Measurements from ENCODE around the gene LRG1. TPM values are rescaled to one million over a fixed set of nuclear protein-coding genes. Genes with fewer than 3 reads are reported as not detected.
"Not testable (repeated sequence)": the region's sequence is repeated elsewhere in the genome, so short reads cannot be mapped to it uniquely, and the experiment has no call there.

Gene LRG1
- polyA plus RNA-seq, 3 donors from 2014 or later: not detected

- no peak overlapping the region for H3K4me3 Mint-ChIP-seq
Measured at GRCh38 chr19:4550479-4551050, 10.7 kb upstream of the LRG1 start.

GRCh38 chr19:4550018-4550417 is 10.2 kb upstream of the LRG1 start:
- Mint-ChIP-seq H3K27me3 (ENCODE audit: low read depth in 3 of 3) (peaks cover 0 to 7% (median 6%) of the 10 kb centered on the region in 3 donors), H3K27ac (no peak overlapping the region), H3K4me3 (no peak overlapping the region), H3K4me1 (no peaks in the 10 kb centered on the region), H3K36me3 (no peaks in the 10 kb centered on the region), H3K9me3 (no peaks in the 10 kb centered on the region)
- no peak for DNase-seq

More at GRCh38 chr19:4550479-4551050, 10.7 kb upstream of the LRG1 start:
- Mint-ChIP-seq H3K27me3 (ENCODE audit: low read depth in 3 of 3) (peaks cover 0 to 7% (median 5%) of the 10 kb centered on the region in 3 donors), H3K36me3 (no peaks in the 10 kb centered on the region), H3K27ac (no peak overlapping the region), H3K9me3 (no peaks in the 10 kb centered on the region), H3K4me1 (no peaks in the 10 kb centered on the region)
- DNase-seq: no peak

GRCh38 chr19:4548238-4548584 is 8.4 kb upstream of the LRG1 start:
- H3K9me3 Mint-ChIP-seq: no peaks in the 10 kb centered on the region
- no peaks in the 10 kb centered on the region for H3K36me3 Mint-ChIP-seq
- peaks cover 0 to 5% (median 2%) of the 10 kb centered on the region in 3 donors for H3K27me3 Mint-ChIP-seq (ENCODE audit: low read depth in 3 of 3)
- H3K4me1 Mint-ChIP-seq: no peaks in the 10 kb centered on the region
- H3K27ac Mint-ChIP-seq: no peak overlapping the region
- H3K4me3 Mint-ChIP-seq: no peak overlapping the region
- no peak for DNase-seq

GRCh38 chr19:4547303-4548237 is 7.7 kb upstream of the LRG1 start:
- Mint-ChIP-seq H3K27me3 (ENCODE audit: low read depth in 3 of 3) (peaks cover 0 to 5% (median 2%) of the 10 kb centered on the region in 3 donors), H3K4me1 (no peaks in the 10 kb centered on the region), H3K9me3 (no peaks in the 10 kb centered on the region), H3K36me3 (no peaks in the 10 kb centered on the region), H3K4me3 (no peak overlapping the region), H3K27ac (no peak overlapping the region)
- DNase-seq: no peak

- DNase-seq: no peak
- no peaks in the 10 kb centered on the region for H3K36me3 Mint-ChIP-seq
- peaks cover 0 to 3% (median 1%) of the 10 kb centered on the region in 3 donors for H3K27me3 Mint-ChIP-seq (ENCODE audit: low read depth in 3 of 3)
- no peaks in the 10 kb centered on the region for H3K4me1 Mint-ChIP-seq
- H3K9me3 Mint-ChIP-seq: no peaks in the 10 kb centered on the region
- H3K4me3 Mint-ChIP-seq: no peak overlapping the region
- H3K27ac Mint-ChIP-seq: no peak overlapping the region
Measured at GRCh38 chr19:4543842-4544647, 4.2 kb upstream of the LRG1 start.

- Mint-ChIP-seq H3K27ac (no peak overlapping the region), H3K9me3 (no peaks in the 10 kb centered on the region), H3K4me1 (no peaks in the 10 kb centered on the region), H3K4me3 (no peak overlapping the region), H3K27me3 (ENCODE audit: low read depth in 3 of 3) (peaks cover 0 to 3% (median 1%) of the 10 kb centered on the region in 3 donors), H3K36me3 (no peaks in the 10 kb centered on the region)
- DNase-seq: no peak
Measured at GRCh38 chr19:4542896-4543841, 3.3 kb upstream of the LRG1 start.

GRCh38 chr19:4541806-4542145 is 1.9 kb upstream of the LRG1 start:
- H3K36me3 Mint-ChIP-seq; H3K4me1 Mint-ChIP-seq; DNase-seq; H3K9me3 Mint-ChIP-seq; H3K4me3 Mint-ChIP-seq; H3K27me3 Mint-ChIP-seq (ENCODE audit: low read depth in 3 of 3); H3K27ac Mint-ChIP-seq: not testable (repeated sequence)

- no peak for DNase-seq
- Mint-ChIP-seq H3K9me3 (no peaks in the 10 kb centered on the region), H3K4me3 (no peak overlapping the region), H3K27me3 (ENCODE audit: low read depth in 3 of 3) (peaks cover 0 to 4% (median 3%) of the 10 kb centered on the region in 3 donors), H3K36me3 (no peaks in the 10 kb centered on the region), H3K27ac (no peak overlapping the region), H3K4me1 (no peaks in the 10 kb centered on the region)
Measured at GRCh38 chr19:4541114-4541805, 1.4 kb upstream of the LRG1 start.

- Mint-ChIP-seq H3K36me3 (no peaks in the 10 kb centered on the region), H3K9me3 (no peaks in the 10 kb centered on the region), H3K27ac (no peak overlapping the region)
Measured at GRCh38 chr19:4539169-4539692, 605 bp downstream of the LRG1 start.

GRCh38 chr19:4538601-4538954 is 1.3 kb downstream of the LRG1 start:
- Mint-ChIP-seq H3K36me3 (no peaks in the 10 kb centered on the region), H3K27ac (no peak overlapping the region), H3K9me3 (no peaks in the 10 kb centered on the region), H3K4me3 (no peak overlapping the region), H3K27me3 (ENCODE audit: low read depth in 3 of 3) (peaks cover 2 to 6% (median 4%) of the 10 kb centered on the region in 3 donors), H3K4me1 (peaks cover 0 to 2% of the 10 kb centered on the region in 2 donors)
- no peak for DNase-seq

More at GRCh38 chr19:4539169-4539692, 605 bp downstream of the LRG1 start:
- H3K4me3 Mint-ChIP-seq: no peak overlapping the region
- peaks cover 0 to 6% (median 4%) of the 10 kb centered on the region in 3 donors for H3K27me3 Mint-ChIP-seq (ENCODE audit: low read depth in 3 of 3)
- DNase-seq: no peak
- peaks cover 0 to 2% of the 10 kb centered on the region in 2 donors for H3K4me1 Mint-ChIP-seq

GRCh38 chr19:4537953-4538600 is 1.8 kb downstream of the LRG1 start:
- Mint-ChIP-seq H3K9me3 (no peaks in the 10 kb centered on the region), H3K27ac (no peak overlapping the region), H3K4me1 (peaks cover 0 to 2% of the 10 kb centered on the region in 2 donors), H3K27me3 (ENCODE audit: low read depth in 3 of 3) (peaks cover 4 to 6% (median 4%) of the 10 kb centered on the region in 3 donors), H3K4me3 (no peak overlapping the region), H3K36me3 (no peaks in the 10 kb centered on the region)
- no peak for DNase-seq

GRCh38 chr19:4536798-4537197 is 3.0 kb downstream of the LRG1 start:
- Mint-ChIP-seq H3K4me1 (peaks cover 0 to 2% of the 10 kb centered on the region in 2 donors), H3K36me3 (no peaks in the 10 kb centered on the region), H3K9me3 (no peaks in the 10 kb centered on the region), H3K4me3 (no peak overlapping the region), H3K27ac (no peak overlapping the region), H3K27me3 (ENCODE audit: low read depth in 3 of 3) (peaks cover 4 to 6% (median 4%) of the 10 kb centered on the region in 3 donors)
- DNase-seq: no peak
